GM23338 (cell line): Measurements from ENCODE around the gene FCHSD2. TPM values are rescaled to one million over a fixed set of nuclear protein-coding genes. Genes with fewer than 3 reads are reported as not detected.

Experiments
- ATAC-seq: fragments of 200-7000 bp; cut with Tn5 transposase; 3 replicates; pipeline ENCODE4 v1.9.1; 2020
- DNase-seq: peaks from one replicate; pipeline ENCODE4 v3.0.0-alpha.2; 2015; ENCODE audit warnings: low spot score
- H2AFZ ChIP-seq: fragments of 200-600 bp; sonication (generic); 2 replicates; pipeline ENCODE4 v1.8.0; 2016; ENCODE audit warnings: antibody characterized with exemption, mild to moderate bottlenecking, moderate library complexity
- H3F3A ChIP-seq: fragments of 200-600 bp; sonication (generic); replicated peaks from 2 replicates; pipeline ENCODE4 v1.8.0; 2017; ENCODE audit warnings: antibody characterized with exemption, mixed run types, low read depth
- H3K27ac ChIP-seq: fragments of 200-600 bp; sonication (generic); 2 replicates; pipeline ENCODE4 v1.6.1; 2016; ENCODE audit warnings: low read depth
- H3K27me3 ChIP-seq: fragments of 200-600 bp; sonication (generic); 2 replicates; pipeline ENCODE4 v1.8.0; 2016; ENCODE audit warnings: mild to moderate bottlenecking, mixed run types, moderate library complexity; ENCODE audit not compliant: insufficient read depth
- H3K36me3 ChIP-seq: fragments of 200-600 bp; sonication (generic); 2 replicates; pipeline ENCODE4 v1.8.0; 2016; ENCODE audit warnings: mild to moderate bottlenecking; ENCODE audit not compliant: insufficient read depth
- H3K4me1 ChIP-seq: fragments of 200-600 bp; sonication (generic); 2 replicates; pipeline ENCODE4 v1.8.0; 2016; ENCODE audit warnings: mild to moderate bottlenecking, moderate library complexity; ENCODE audit not compliant: insufficient read depth
- H3K4me2 ChIP-seq: fragments of 200-600 bp; sonication (generic); 2 replicates; pipeline ENCODE4 v1.7.1; 2017; ENCODE audit warnings: mixed run types
- H3K4me3 ChIP-seq: fragments of 200-600 bp; sonication (generic); 2 replicates; pipeline ENCODE4 v1.6.1; 2016; ENCODE audit warnings: mixed run types
- H3K79me2 ChIP-seq: fragments of 200-600 bp; sonication (generic); replicated peaks from 2 replicates; pipeline ENCODE4 v1.8.0; 2017; ENCODE audit warnings: mild to moderate bottlenecking; ENCODE audit not compliant: insufficient read depth
- H3K9me2 ChIP-seq: fragments of 200-600 bp; sonication (generic); 2 replicates; pipeline ENCODE4 v1.8.0; 2017; ENCODE audit not compliant: insufficient read depth
- H4K20me1 ChIP-seq: fragments of 200-600 bp; sonication (generic); replicated peaks from 2 replicates; pipeline ENCODE4 v1.8.0; 2017; ENCODE audit warnings: mild to moderate bottlenecking; ENCODE audit not compliant: insufficient read depth
- H3K27ac Mint-ChIP-seq: 2 replicates; pipeline ENCODE4 v1.8.0; 2020; ENCODE audit warnings: inconsistent platforms, mild to moderate bottlenecking, moderate library complexity, mixed read lengths
- H3K27me3 Mint-ChIP-seq: 3 replicates; pipeline ENCODE4 v1.8.0; 2022; ENCODE audit warnings: low read depth, mild to moderate bottlenecking, moderate library complexity, mixed read lengths, inconsistent platforms; ENCODE audit not compliant: insufficient read depth, poor library complexity
- H3K36me3 Mint-ChIP-seq: 3 replicates; pipeline ENCODE4 v1.8.0; 2021; ENCODE audit warnings: low read depth, mild to moderate bottlenecking, inconsistent platforms, moderate library complexity, mixed read lengths
- H3K4me1 Mint-ChIP-seq: 3 replicates; pipeline ENCODE4 v1.8.0; 2020; ENCODE audit warnings: mild to moderate bottlenecking, inconsistent platforms, mixed read lengths
- H3K4me3 Mint-ChIP-seq: 3 replicates; pipeline ENCODE4 v1.8.0; 2021; ENCODE audit warnings: moderate library complexity, mild to moderate bottlenecking, inconsistent platforms, mixed read lengths
- H3K9me3 Mint-ChIP-seq: 3 replicates; pipeline ENCODE4 v1.8.0; 2020; ENCODE audit warnings: moderate library complexity, mild to moderate bottlenecking, inconsistent platforms, mixed read lengths
- EZH2phosphoT487 ChIP-seq: fragments of 200-600 bp; sonication (generic); IDR thresholded peaks from one replicate; pipeline ENCODE4 v1.8.1; 2018; ENCODE audit warnings: antibody characterized with exemption; ENCODE audit not compliant: unreplicated experiment
- ZNF462 ChIP-seq: fragments of 250-450 bp; sonication (Bioruptor Pico); IDR thresholded peaks from 2 replicates; pipeline ENCODE4 v1.5.0; 2020; ENCODE audit warnings: mild to moderate bottlenecking, moderate library complexity
- polyA plus RNA-seq: library from polyadenylated mRNA; unstranded; fragments of >200 nt; fragmentation: Nextera tagmentation; extraction: Ambion mirVana; gene quantifications from 2 replicates; pipeline ENCODE4 v1.2.1, GENCODE V29; 2016
- total RNA-seq: library from RNA; depleted of rRNA; stranded (reverse); fragments of >200 nt; shearing (Covaris generic); gene quantifications from 2 replicates; pipeline ENCODE4 v1.2.3, GENCODE V29; 2014

Gene FCHSD2
- total and polyA plus RNA-seq, 2 experiments from 2014 or later, result 3.6 to 5.2 TPM

- no peaks in the 10 kb centered on the region for H3K36me3 Mint-ChIP-seq
Measured at GRCh38 chr11:73173755-73174494, 31.8 kb upstream of the FCHSD2 start.

More at GRCh38 chr11:73173755-73174494, 31.8 kb upstream of the FCHSD2 start:
- no peaks in the 10 kb centered on the region; the same call in 1 of the 2 replicates for H4K20me1 ChIP-seq
- H3K4me1 Mint-ChIP-seq, result peaks cover 11% of the 10 kb centered on the region
- no peaks in the 10 kb centered on the region for H3K4me1 ChIP-seq
- H2AFZ ChIP-seq, result no peak overlapping the region
- H3F3A ChIP-seq, result no peaks in the 10 kb centered on the region
- H3K4me3 Mint-ChIP-seq, result no peak overlapping the region
- peaks cover 6% of the 10 kb centered on the region for H3K27me3 Mint-ChIP-seq
- TF ChIP-seq EZH2phosphoT487 (no peak), ZNF462 (no peak)
- H3K27ac Mint-ChIP-seq, result no peak overlapping the region
- H3K4me2 ChIP-seq, result no peak overlapping the region
- no peaks in the 10 kb centered on the region for H3K9me2 ChIP-seq
- DNase-seq (no peak), ATAC-seq (no peak)
- H3K27ac ChIP-seq, result no peak overlapping the region
- no peaks in the 10 kb centered on the region for H3K9me3 Mint-ChIP-seq
- no peaks in the 10 kb centered on the region for H3K27me3 ChIP-seq
- no peaks in the 10 kb centered on the region for H3K36me3 ChIP-seq
- no peak overlapping the region for H3K4me3 ChIP-seq
- no peaks in the 10 kb centered on the region for H3K79me2 ChIP-seq
